GM21423 (cell line): Measurements from ENCODE around the gene CD47.
A peak's percentile ranks its signal among the peaks of the same experiment; 100 is the strongest.

ENCODE experiments used
- ATAC-seq: cut with Tn5 transposase; IDR thresholded peaks from one replicate; pipeline ENCODE4 v1.9.1; 2021; ENCODE audit warnings: mild to moderate bottlenecking, moderate library complexity; ENCODE audit not compliant: unreplicated experiment

Gene CD47

GRCh38 chr3:108090701-108091497 is at the start of gene CD47:
Gene CD47 (minus strand): TSS chr3:108091031. CDS start chr3:108090908, 123 bp downstream.
- peak; percentile 60 for ATAC-seq

GRCh38 chr3:108137460-108137814 is 46.6 kb upstream of the CD47 start:
- ATAC-seq = no peak

- no peak for ATAC-seq
These were observed 46.0 kb upstream of the CD47 start for GRCh38 chr3:108136561-108137459.

- peak; percentile 38 for ATAC-seq
These were observed 43.7 kb upstream of the CD47 start for GRCh38 chr3:108134555-108134880.

- peak; percentile 36 for ATAC-seq
These were observed 43.2 kb upstream of the CD47 start for GRCh38 chr3:108133858-108134554.

- ATAC-seq = no peak
These were observed 42.2 kb upstream of the CD47 start for GRCh38 chr3:108133048-108133369.

GRCh38 chr3:108131475-108132134 is 40.8 kb upstream of the CD47 start:
- ATAC-seq = no peak

GRCh38 chr3:108130701-108131474 is 40.1 kb upstream of the CD47 start:
- no peak for ATAC-seq

GRCh38 chr3:108130236-108130635 is 39.4 kb upstream of the CD47 start:
- ATAC-seq = no peak

GRCh38 chr3:108127301-108127988 is 36.6 kb upstream of the CD47 start:
- ATAC-seq = no peak

- no peak for ATAC-seq
These were observed 35.5 kb upstream of the CD47 start for GRCh38 chr3:108126348-108126747.

- ATAC-seq = peak; percentile 58
These were observed 34.8 kb upstream of the CD47 start for GRCh38 chr3:108125550-108126071.

GRCh38 chr3:108125153-108125543 is 34.3 kb upstream of the CD47 start:
- ATAC-seq = no peak

GRCh38 chr3:108124337-108125152 is 33.7 kb upstream of the CD47 start:
- ATAC-seq = peak; percentile 80

GRCh38 chr3:108123326-108123725 is 32.5 kb upstream of the CD47 start:
- ATAC-seq = no peak

GRCh38 chr3:108122276-108122675 is 31.4 kb upstream of the CD47 start:
- no peak for ATAC-seq

GRCh38 chr3:108119398-108120104 is 28.7 kb upstream of the CD47 start:
- no peak for ATAC-seq
